OCI-LY3 (cell line): ENCODE data around the gene IMMP2L.

ENCODE experiments used
- H2AFZ ChIP-seq: fragments of 200-600, 300-600 bp; shearing (Covaris generic); 2 replicates; pipeline ENCODE4 v1.6.0; 2014; ENCODE audit warnings: antibody characterized with exemption, low read depth, low read length
- H3K27ac ChIP-seq: fragments of 200-600, 300-600 bp; sonication (generic); 2 replicates; pipeline ENCODE4 v1.5.1; 2014; ENCODE audit warnings: mild to moderate bottlenecking, low read length, moderate library complexity, mixed read lengths
- H3K27me3 ChIP-seq: fragments of 200-600, 300-600 bp; sonication (generic); 2 replicates; pipeline ENCODE4 v1.6.1; 2014; ENCODE audit warnings: low read depth, low read length, mixed read lengths
- H3K36me3 ChIP-seq: fragments of 200-600, 300-600 bp; sonication (generic); replicated peaks from 2 replicates; pipeline ENCODE3; 2014; ENCODE audit warnings: low read depth, low read length, mixed read lengths
- H3K4me1 ChIP-seq: fragments of 300-600, 200-600 bp; sonication (generic); 2 replicates; pipeline ENCODE4 v1.6.1; 2014; ENCODE audit warnings: low read length, mixed read lengths
- H3K4me2 ChIP-seq: fragments of 200-600, 300-600 bp; sonication (generic); 2 replicates; pipeline ENCODE4 v1.6.1; 2014; ENCODE audit warnings: low read length, mixed read lengths
- H3K4me3 ChIP-seq: fragments of 300-600, 200-600 bp; sonication (generic); 2 replicates; pipeline ENCODE4 v1.5.1; 2014; ENCODE audit warnings: antibody characterized with exemption, mild to moderate bottlenecking, low read length, moderate library complexity
- H3K79me2 ChIP-seq: fragments of 300-600, 200-600 bp; shearing (Covaris generic); 2 replicates; pipeline ENCODE4 v1.6.1; 2014; ENCODE audit warnings: mild to moderate bottlenecking, low read length, mixed read lengths
- H3K9ac ChIP-seq: fragments of 300-600, 200-600 bp; shearing (Covaris generic); 2 replicates; pipeline ENCODE4 v1.6.0; 2014; ENCODE audit warnings: mild to moderate bottlenecking, low read length, moderate library complexity
- H3K9me3 ChIP-seq: fragments of 200-600, 300-600 bp; shearing (Covaris generic); 2 replicates; pipeline ENCODE4 v1.6.1; 2014; ENCODE audit warnings: low read length, mixed read lengths; ENCODE audit not compliant: insufficient read depth
- H4K20me1 ChIP-seq: fragments of 200-600, 300-600 bp; sonication (generic); 2 replicates; pipeline ENCODE4 v1.6.1; 2016; ENCODE audit warnings: low read length, mixed read lengths; ENCODE audit not compliant: insufficient read depth
- CTCF ChIP-seq: fragments of 200-600, 300-600 bp; sonication (generic); IDR thresholded peaks from 2 replicates; pipeline ENCODE4 v1.5.1; 2014; ENCODE audit warnings: antibody characterized with exemption, low read length, low read depth
- EZH2phosphoT487 ChIP-seq: fragments of 200-600 bp; shearing (Covaris generic); IDR thresholded peaks from 2 replicates; pipeline ENCODE4 v1.6.1; 2018; ENCODE audit warnings: antibody characterized with exemption, mixed run types, low read depth

The IMMP2L gene

GRCh38 chr7:110841840-110842545, 720.3 kb downstream of the IMMP2L start:
- Histone ChIP-seq H4K20me1 (no peaks in the 10 kb centered on the region), H3K4me3 (no peak overlapping the region), H3K27ac (no peak overlapping the region), H2AFZ (no peak overlapping the region), H3K4me2 (no peak overlapping the region), H3K9ac (no peak overlapping the region), H3K4me1 (no peaks in the 10 kb centered on the region), H3K27me3 (no peaks in the 10 kb centered on the region), H3K79me2 (no peaks in the 10 kb centered on the region), H3K36me3 (no peaks in the 10 kb centered on the region), H3K9me3 (no peaks in the 10 kb centered on the region)
- TF ChIP-seq EZH2phosphoT487: no peak
- TF ChIP-seq CTCF: no peak

- Histone ChIP-seq H3K27ac (no peak overlapping the region), H3K9me3 (no peaks in the 10 kb centered on the region), H3K27me3 (no peaks in the 10 kb centered on the region), H3K4me2 (no peak overlapping the region), H2AFZ (no peak overlapping the region), H3K79me2 (no peaks in the 10 kb centered on the region), H3K4me3 (no peak overlapping the region), H4K20me1 (no peaks in the 10 kb centered on the region), H3K36me3 (no peaks in the 10 kb centered on the region), H3K9ac (no peak overlapping the region), H3K4me1 (no peaks in the 10 kb centered on the region)
- no peak for TF ChIP-seq CTCF
- no peak for TF ChIP-seq EZH2phosphoT487
Measured at GRCh38 chr7:110839866-110840265, 722.4 kb downstream of the IMMP2L start.

GRCh38 chr7:110835849-110836248, 726.4 kb downstream of the IMMP2L start:
- Histone ChIP-seq H3K9ac (no peak overlapping the region), H3K9me3 (no peaks in the 10 kb centered on the region)

GRCh38 chr7:110835218-110835617, 727.1 kb downstream of the IMMP2L start:
- no peak overlapping the region for H3K4me3 ChIP-seq
- no peaks in the 10 kb centered on the region for H3K9me3 ChIP-seq
- no peaks in the 10 kb centered on the region for H3K27me3 ChIP-seq
- no peaks in the 10 kb centered on the region for H3K79me2 ChIP-seq
- TF ChIP-seq CTCF (no peak), EZH2phosphoT487 (no peak)
- no peak overlapping the region for H2AFZ ChIP-seq
- H3K9ac ChIP-seq: no peak overlapping the region
- H4K20me1 ChIP-seq: no peaks in the 10 kb centered on the region
- no peak overlapping the region for H3K4me2 ChIP-seq
- no peaks in the 10 kb centered on the region for H3K36me3 ChIP-seq
- H3K4me1 ChIP-seq: no peaks in the 10 kb centered on the region
- no peak overlapping the region for H3K27ac ChIP-seq

More at GRCh38 chr7:110835849-110836248, 726.4 kb downstream of the IMMP2L start:
- Histone ChIP-seq H3K27me3 (no peaks in the 10 kb centered on the region), H3K4me3 (no peak overlapping the region), H3K4me2 (no peak overlapping the region), H2AFZ (no peak overlapping the region), H3K36me3 (no peaks in the 10 kb centered on the region), H4K20me1 (no peaks in the 10 kb centered on the region), H3K4me1 (no peaks in the 10 kb centered on the region), H3K27ac (no peak overlapping the region), H3K79me2 (no peaks in the 10 kb centered on the region)
- TF ChIP-seq CTCF: no peak
- no peak for TF ChIP-seq EZH2phosphoT487
